Hepatocyte (in vitro differentiated cells): ENCODE measurements around the gene IPPK. TPM values are rescaled to one million over a fixed set of nuclear protein-coding genes. Genes with fewer than 3 reads are reported as not detected.

Experiments used
- DNase-seq: peaks from one replicate; pipeline ENCODE4 v3.0.0-alpha.2; 2016; ENCODE audit warnings: low spot score
- H2AFZ ChIP-seq: fragments of 200-600 bp; sonication (generic); 2 replicates; pipeline ENCODE4 v1.6.0; 2016; ENCODE audit warnings: antibody characterized with exemption, mild to moderate bottlenecking
- H3K27ac ChIP-seq: fragments of 200-600 bp; sonication (generic); 2 replicates; pipeline ENCODE4 v1.5.1; 2016; ENCODE audit warnings: mild to moderate bottlenecking
- H3K27me3 ChIP-seq: fragments of 200-600 bp; sonication (generic); 2 replicates; pipeline ENCODE4 v1.6.1; 2016
- H3K36me3 ChIP-seq: fragments of 200-600 bp; sonication (generic); replicated peaks from 2 replicates; pipeline ENCODE4 v1.5.1; 2016; ENCODE audit warnings: low read depth; ENCODE audit not compliant: insufficient read depth
- H3K4me1 ChIP-seq: fragments of 200-600 bp; sonication (generic); 2 replicates; pipeline ENCODE4 v1.5.1; 2016; ENCODE audit warnings: mild to moderate bottlenecking, moderate library complexity; ENCODE audit not compliant: insufficient read depth
- H3K4me2 ChIP-seq: fragments of 200-600 bp; sonication (generic); 2 replicates; pipeline ENCODE4 v1.6.0; 2016
- H3K4me3 ChIP-seq: fragments of 200-600 bp; sonication (generic); 2 replicates; pipeline ENCODE4 v1.5.1; 2016; ENCODE audit warnings: mild to moderate bottlenecking
- H3K79me2 ChIP-seq: fragments of 200-600 bp; sonication (generic); 2 replicates; pipeline ENCODE4 v1.6.0; 2017; ENCODE audit warnings: mild to moderate bottlenecking
- H3K9me2 ChIP-seq: fragments of 200-600 bp; sonication (generic); replicated peaks from 2 replicates; pipeline ENCODE4 v1.6.0; 2017; ENCODE audit warnings: mild to moderate bottlenecking; ENCODE audit not compliant: insufficient read depth
- H3K9me3 ChIP-seq: fragments of 200-600 bp; sonication (generic); 2 replicates; pipeline ENCODE4 v1.5.1; 2016; ENCODE audit warnings: low read depth, mild to moderate bottlenecking
- H4K20me1 ChIP-seq: fragments of 200-600 bp; sonication (generic); 2 replicates; pipeline ENCODE4 v1.6.0; 2016; ENCODE audit warnings: mild to moderate bottlenecking; ENCODE audit not compliant: insufficient read depth, poor library complexity, severe bottlenecking
- CTCF ChIP-seq: fragments of 200-600 bp; sonication (generic); IDR thresholded peaks from 2 replicates; pipeline ENCODE4 v1.5.1; 2016; ENCODE audit warnings: antibody characterized with exemption, mild to moderate bottlenecking; ENCODE audit not compliant: poor library complexity
- EZH2 ChIP-seq: fragments of 200-600 bp; sonication (generic); IDR thresholded peaks from 2 replicates; pipeline ENCODE4 v1.6.1; 2016; ENCODE audit warnings: antibody characterized with exemption, mild to moderate bottlenecking, borderline replicate concordance
- EZH2phosphoT487 ChIP-seq: fragments of 200-600 bp; sonication (generic); IDR thresholded peaks from one replicate; pipeline ENCODE4 v1.6.1; 2018; ENCODE audit warnings: antibody characterized with exemption, mild to moderate bottlenecking, low read depth, moderate library complexity; ENCODE audit not compliant: unreplicated experiment, severe bottlenecking
- WGBS: methylation state at CpG from one replicate; pipeline ENCODE4 v1.1.6; 2016; ENCODE audit warnings: low lambda C conversion rate; ENCODE audit errors: missing lambda C conversion rate; 5-methylcytosine and 5-hydroxymethylcytosine counted together
- polyA plus RNA-seq: library from polyadenylated mRNA; unstranded; fragments of >200 nt; fragmentation: Nextera tagmentation; extraction: Ambion mirVana; gene quantifications from 2 replicates; pipeline ENCODE4 v1.2.1, GENCODE V29; 2016
- total RNA-seq: library from RNA; depleted of rRNA; stranded (reverse); fragments of >200 nt; gene quantifications from 2 replicates; pipeline ENCODE4 v1.2.3, GENCODE V29; 2014

Gene IPPK
- total and polyA plus RNA-seq, 2 experiments from 2014 or later = 8.5 to 15.6 TPM

GRCh38 chr9:92666912-92667532 lies 2.9 kb downstream of the IPPK start:
- no peak for DNase-seq
- peaks cover 18% of the 10 kb centered on the region for H4K20me1 ChIP-seq
- no peak for TF ChIP-seq EZH2phosphoT487
- no peak for TF ChIP-seq CTCF
- no peak for TF ChIP-seq EZH2
- H3K4me1 ChIP-seq = peaks cover 12% of the 10 kb centered on the region
- H3K9me2 ChIP-seq = no peaks in the 10 kb centered on the region
- H3K27ac ChIP-seq = no peak overlapping the region
- no peaks in the 10 kb centered on the region for H3K36me3 ChIP-seq
- no peaks in the 10 kb centered on the region for H3K27me3 ChIP-seq
- no peaks in the 10 kb centered on the region for H3K9me3 ChIP-seq
- no peak overlapping the region for H3K4me2 ChIP-seq
- no peak overlapping the region for H2AFZ ChIP-seq
- no peak overlapping the region for H3K4me3 ChIP-seq
- 88% methylated on average over 8 of the region's 8 CpGs for WGBS
- peaks cover 72% of the 10 kb centered on the region for H3K79me2 ChIP-seq

GRCh38 chr9:92666236-92666635 lies 3.7 kb downstream of the IPPK start:
- Histone ChIP-seq H3K4me1 (peaks cover 9% of the 10 kb centered on the region), H3K9me2 (no peaks in the 10 kb centered on the region), H3K4me3 (no peak overlapping the region), H4K20me1 (peaks cover 18% of the 10 kb centered on the region), H3K79me2 (peaks cover 76% of the 10 kb centered on the region), H3K9me3 (no peaks in the 10 kb centered on the region), H2AFZ (no peak overlapping the region), H3K27me3 (no peaks in the 10 kb centered on the region), H3K27ac (no peak overlapping the region), H3K36me3 (no peaks in the 10 kb centered on the region), H3K4me2 (no peak overlapping the region)
- DNase-seq = no peak
- TF ChIP-seq CTCF = no peak
- no peak for TF ChIP-seq EZH2
- TF ChIP-seq EZH2phosphoT487 = no peak
- 86% methylated on average over 6 of the region's 6 CpGs for WGBS

GRCh38 chr9:92665836-92666235 lies 4.1 kb downstream of the IPPK start:
- TF ChIP-seq CTCF = no peak
- TF ChIP-seq EZH2phosphoT487 = no peak
- no peak for TF ChIP-seq EZH2
- H3K4me3 ChIP-seq = no peak overlapping the region
- no peaks in the 10 kb centered on the region for H3K27me3 ChIP-seq
- H3K9me3 ChIP-seq = no peaks in the 10 kb centered on the region
- H4K20me1 ChIP-seq = peaks cover 18% of the 10 kb centered on the region
- H2AFZ ChIP-seq = no peak overlapping the region
- no peak for DNase-seq
- 85% methylated on average over 3 of the region's 3 CpGs for WGBS
- H3K9me2 ChIP-seq = no peaks in the 10 kb centered on the region
- H3K27ac ChIP-seq = no peak overlapping the region
- H3K36me3 ChIP-seq = no peaks in the 10 kb centered on the region
- H3K4me1 ChIP-seq = peaks cover 7% of the 10 kb centered on the region
- peaks cover 80% of the 10 kb centered on the region for H3K79me2 ChIP-seq
- no peak overlapping the region for H3K4me2 ChIP-seq
